Mammary microvascular endothelial cell (primary cell): ENCODE measurements around the gene PRL. TPM values are rescaled to one million over a fixed set of nuclear protein-coding genes. Genes with fewer than 3 reads are reported as not detected.

Experiments used
- total RNA-seq: library from RNA; depleted of rRNA; stranded (reverse); fragments of >200 nt; gene quantifications from 2 replicates; pipeline ENCODE4 v1.2.3, GENCODE V29; 2015

PRL gene
- total RNA-seq = not detected in 2 replicates

GRCh38 chr6:22296936-22297335, at the start of gene PRL:
Gene PRL, minus strand, starts transcription at chr6:22297036. Its CDS starts 54 bp downstream, at chr6:22296982.

